Nephron progenitor cell (in vitro differentiated cells): ENCODE data around the gene CEP120.
"Not testable (repeated sequence)": the region's sequence is repeated elsewhere in the genome, so short reads cannot be mapped to it uniquely, and the experiment has no call there.

Source experiments
- DNase-seq: peaks from one replicate; pipeline ENCODE4 v3.0.0; 2021
- H3K27ac Mint-ChIP-seq: 2 replicates; pipeline ENCODE4 v1.8.0; 2021; ENCODE audit warnings: mild to moderate bottlenecking, moderate library complexity, mixed read lengths
- H3K27me3 Mint-ChIP-seq: 2 replicates; pipeline ENCODE4 v1.8.0; 2021; ENCODE audit warnings: mild to moderate bottlenecking, low read depth, mixed read lengths; ENCODE audit not compliant: poor library complexity
- H3K36me3 Mint-ChIP-seq: 2 replicates; pipeline ENCODE4 v1.8.0; 2021; ENCODE audit warnings: low read depth, mixed read lengths
- H3K4me1 Mint-ChIP-seq: 2 replicates; pipeline ENCODE4 v1.8.0; 2021; ENCODE audit warnings: mixed read lengths
- H3K4me3 Mint-ChIP-seq: 2 replicates; pipeline ENCODE4 v1.8.0; 2021; ENCODE audit warnings: mild to moderate bottlenecking, moderate library complexity, mixed read lengths
- H3K9me3 Mint-ChIP-seq: 2 replicates; pipeline ENCODE4 v1.8.0; 2021; ENCODE audit warnings: mild to moderate bottlenecking, moderate library complexity, mixed read lengths
- CTCF ChIP-seq: fragments of 200-600 bp; sonication (generic); IDR thresholded peaks from 2 replicates; pipeline ENCODE4 v1.5.0; 2021; ENCODE audit warnings: antibody characterized with exemption

Gene CEP120

GRCh38 chr5:123427281-123427680 is 4.1 kb upstream of the CEP120 start:
- peaks cover 17% of the 10 kb centered on the region for H3K4me1 Mint-ChIP-seq
- H3K36me3 Mint-ChIP-seq = no peaks in the 10 kb centered on the region
- no peaks in the 10 kb centered on the region for H3K27me3 Mint-ChIP-seq
- no peak overlapping the region for H3K4me3 Mint-ChIP-seq
- DNase-seq = no peak
- peaks cover 3% of the 10 kb centered on the region for H3K9me3 Mint-ChIP-seq
- no peak overlapping the region for H3K27ac Mint-ChIP-seq
- no peak for TF ChIP-seq CTCF

DNA sequence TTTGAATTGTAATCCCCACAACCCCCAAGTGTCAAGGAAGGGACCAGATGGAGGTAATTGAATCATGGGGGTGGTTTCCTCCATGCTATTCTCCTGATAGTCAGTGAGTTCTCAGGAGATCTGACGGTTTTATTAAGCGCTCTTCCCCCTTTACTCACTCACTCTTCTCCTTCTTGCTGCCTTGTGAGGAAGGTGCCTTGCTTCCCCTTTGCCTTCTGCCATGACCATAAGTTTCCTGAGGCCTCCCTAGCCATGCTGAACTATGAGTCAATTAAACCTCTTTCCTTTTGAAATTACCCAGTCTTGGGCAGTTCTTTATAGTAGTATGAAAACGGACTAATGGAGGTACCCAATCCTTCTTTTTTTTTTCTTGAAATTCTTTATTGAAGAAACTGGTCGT is 2.2 kb upstream of the CEP120 start:
- DNase-seq = no peak
- peaks cover 17% of the 10 kb centered on the region for H3K4me1 Mint-ChIP-seq
- no peaks in the 10 kb centered on the region for H3K27me3 Mint-ChIP-seq
- TF ChIP-seq CTCF = no peak
- no peak overlapping the region for H3K27ac Mint-ChIP-seq
- no peaks in the 10 kb centered on the region for H3K36me3 Mint-ChIP-seq
- no peaks in the 10 kb centered on the region for H3K9me3 Mint-ChIP-seq
- peak overlapping the region; percentile 19 for H3K4me3 Mint-ChIP-seq

GRCh38 chr5:123422433-123423277 is 548 bp downstream of the CEP120 start:
- no peak overlapping the region for H3K27ac Mint-ChIP-seq
- no peak overlapping the region for H3K4me3 Mint-ChIP-seq
- DNase-seq = no peak
- H3K4me1 Mint-ChIP-seq = peaks cover 8% of the 10 kb centered on the region
- TF ChIP-seq CTCF = no peak
- peaks cover 27% of the 10 kb centered on the region for H3K36me3 Mint-ChIP-seq
- no peaks in the 10 kb centered on the region for H3K27me3 Mint-ChIP-seq
- no peaks in the 10 kb centered on the region for H3K9me3 Mint-ChIP-seq

- no peak for TF ChIP-seq CTCF
- no peak for DNase-seq
- H3K4me3 Mint-ChIP-seq = no peak overlapping the region
These were observed 1.4 kb downstream of the CEP120 start for GRCh38 chr5:123421773-123422172.

DNA sequence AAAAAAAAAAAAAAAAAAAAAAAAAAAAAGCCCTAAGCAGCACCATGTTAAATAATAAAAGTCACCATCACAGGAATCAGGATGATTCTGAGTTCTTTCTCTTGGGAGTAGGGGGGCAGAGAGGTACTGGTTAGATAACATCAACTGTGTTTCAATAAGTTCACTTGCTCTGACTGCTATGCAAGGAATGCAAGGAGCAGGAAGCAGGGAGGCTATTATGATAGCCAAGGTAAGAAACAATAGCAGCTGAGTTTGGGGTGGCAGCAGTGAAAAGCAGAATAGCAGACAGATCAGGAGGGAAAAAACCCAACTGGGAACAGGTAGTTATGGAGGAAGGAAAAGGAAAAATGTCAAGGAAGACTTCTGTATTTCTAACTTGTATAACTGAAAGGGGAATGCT is 8.2 kb downstream of the CEP120 start:
- no peak overlapping the region for H3K4me3 Mint-ChIP-seq
- no peak for DNase-seq
- H3K27me3 Mint-ChIP-seq = no peaks in the 10 kb centered on the region
- peaks cover 76% of the 10 kb centered on the region for H3K36me3 Mint-ChIP-seq
- H3K9me3 Mint-ChIP-seq = no peaks in the 10 kb centered on the region
- H3K4me1 Mint-ChIP-seq = no peaks in the 10 kb centered on the region
- no peak overlapping the region for H3K27ac Mint-ChIP-seq
- no peak for TF ChIP-seq CTCF

More at GRCh38 chr5:123421773-123422172, 1.4 kb downstream of the CEP120 start:
- no peaks in the 10 kb centered on the region for H3K27me3 Mint-ChIP-seq
- no peak overlapping the region for H3K27ac Mint-ChIP-seq
- peaks cover 34% of the 10 kb centered on the region for H3K36me3 Mint-ChIP-seq
- H3K4me1 Mint-ChIP-seq = peaks cover 8% of the 10 kb centered on the region
- no peaks in the 10 kb centered on the region for H3K9me3 Mint-ChIP-seq

DNA sequence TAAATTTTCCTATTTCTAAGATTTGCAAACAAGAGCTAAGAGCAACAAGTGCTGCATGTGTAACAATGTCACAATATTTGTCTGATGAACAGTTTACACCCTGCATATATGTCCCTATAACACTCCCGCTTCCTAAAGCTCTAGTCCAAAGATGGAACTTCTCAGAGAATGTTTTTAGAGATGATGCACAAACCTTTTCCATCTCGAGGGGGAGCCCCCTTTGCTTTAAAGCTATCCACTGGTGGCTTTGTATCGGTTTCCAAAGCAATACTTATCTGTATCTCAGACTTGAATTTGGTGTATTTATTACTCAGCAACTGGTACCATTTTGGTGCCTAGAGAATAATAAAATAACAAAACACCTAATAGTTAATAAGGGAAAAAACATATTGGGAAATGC is 11.0 kb downstream of the CEP120 start:
- TF ChIP-seq CTCF = no peak
- no peak overlapping the region for H3K4me3 Mint-ChIP-seq
- no peak for DNase-seq
- H3K27me3 Mint-ChIP-seq = no peaks in the 10 kb centered on the region
- peaks cover 8% of the 10 kb centered on the region for H3K4me1 Mint-ChIP-seq
- H3K9me3 Mint-ChIP-seq = no peaks in the 10 kb centered on the region
- H3K36me3 Mint-ChIP-seq = peaks cover 58% of the 10 kb centered on the region
- H3K27ac Mint-ChIP-seq = no peak overlapping the region

- not testable (repeated sequence) for H3K27ac Mint-ChIP-seq, H3K4me1 Mint-ChIP-seq, H3K27me3 Mint-ChIP-seq, H3K9me3 Mint-ChIP-seq, DNase-seq, H3K4me3 Mint-ChIP-seq
- peaks cover 57% of the 10 kb centered on the region for H3K36me3 Mint-ChIP-seq
These were observed 21.2 kb downstream of the CEP120 start for GRCh38 chr5:123401999-123402398.
